ENCODE results near the gene FNDC8. TPM values are rescaled to one million over a fixed set of nuclear protein-coding genes. Genes with fewer than 3 reads are reported as not detected.
A peak's percentile ranks its signal among the peaks of the same experiment; 100 is the strongest.
"Not testable (repeated sequence)": the region's sequence is repeated elsewhere in the genome, so short reads cannot be mapped to it uniquely, and the experiment has no call there.

FNDC8 gene
- total RNA-seq, 1 donor from 2014 or later: not detected

- intact Hi-C loops (cut with micrococcal nuclease): loop anchor here (10.0 kb wide), 1 partner anchor 95 kb away; no protein-coding TSS in a partner anchor
- peak; percentile 20 for ATAC-seq
Measured at GRCh38 chr17:35089586-35090296, 31.7 kb upstream of the FNDC8 start.

GRCh38 chr17:35090707-35091106 lies 30.7 kb upstream of the FNDC8 start:
- ATAC-seq, DNase-seq: not testable (repeated sequence)
- intact Hi-C loops (cut with micrococcal nuclease): loop anchor here (10.0 kb wide), 1 partner anchor 96 kb away; no protein-coding TSS in a partner anchor

More at GRCh38 chr17:35089586-35090296, 31.7 kb upstream of the FNDC8 start:
- no peak for DNase-seq

GRCh38 chr17:35094902-35095301 lies 26.5 kb upstream of the FNDC8 start:
- ATAC-seq (peak; percentile 33), DNase-seq (no peak)
- intact Hi-C loops (cut with micrococcal nuclease): loop anchor here (10.0 kb wide), 1 partner anchor 100 kb away; no protein-coding TSS in a partner anchor

- DNase-seq: no peak
- ATAC-seq: no peak
- intact Hi-C loops (cut with micrococcal nuclease): loop anchor here (10.0 kb wide), 1 partner anchor 101 kb away; no protein-coding TSS in a partner anchor
Measured at GRCh38 chr17:35095741-35096140, 25.7 kb upstream of the FNDC8 start.

- no peak for ATAC-seq
Measured at GRCh38 chr17:35097776-35098175, 23.6 kb upstream of the FNDC8 start.

GRCh38 chr17:35099908-35100307 lies 21.5 kb upstream of the FNDC8 start:
- no peak for ATAC-seq
- intact Hi-C loops (cut with micrococcal nuclease): loop anchor here (10.0 kb wide), 1 partner anchor 105 kb away; no protein-coding TSS in a partner anchor

More at GRCh38 chr17:35097776-35098175, 23.6 kb upstream of the FNDC8 start:
- intact Hi-C loops (cut with micrococcal nuclease): loop anchor here (10.0 kb wide), 1 partner anchor 103 kb away; no protein-coding TSS in a partner anchor
- no peak for DNase-seq

GRCh38 chr17:35101036-35101435 lies 20.4 kb upstream of the FNDC8 start:
- ATAC-seq: no peak
- no peak for DNase-seq
- intact Hi-C loops (cut with micrococcal nuclease): no loop called here

More at GRCh38 chr17:35099908-35100307, 21.5 kb upstream of the FNDC8 start:
- no peak for DNase-seq

GRCh38 chr17:35101725-35102124 lies 19.7 kb upstream of the FNDC8 start:
- DNase-seq (no peak), ATAC-seq (no peak)
- intact Hi-C loops (cut with micrococcal nuclease): no loop called here

GRCh38 chr17:35103271-35103670 lies 18.1 kb upstream of the FNDC8 start:
- DNase-seq: no peak
- ATAC-seq: no peak
- intact Hi-C loops (cut with micrococcal nuclease): no loop called here

- DNase-seq: no peak
- intact Hi-C loops (cut with micrococcal nuclease): no loop called here
Measured at GRCh38 chr17:35104844-35105450, 16.5 kb upstream of the FNDC8 start.

GRCh38 chr17:35110791-35111190 lies 10.6 kb upstream of the FNDC8 start:
- not testable (repeated sequence) for DNase-seq, ATAC-seq
- intact Hi-C loops (cut with micrococcal nuclease): loop anchor here (10.0 kb wide), 1 partner anchor 106 kb away; no protein-coding TSS in a partner anchor

More at GRCh38 chr17:35104844-35105450, 16.5 kb upstream of the FNDC8 start:
- no peak for ATAC-seq

- ATAC-seq (no peak), DNase-seq (no peak)
- intact Hi-C loops (cut with micrococcal nuclease): loop anchor here (5.0 to 10.0 kb wide), 2 partner anchors 112 to 575 kb away; no protein-coding TSS in a partner anchor
Measured at GRCh38 chr17:35116845-35117244, 4.6 kb upstream of the FNDC8 start.

- intact Hi-C loops (cut with micrococcal nuclease): loop anchor here (5.0 to 10.0 kb wide), 2 partner anchors 113 to 576 kb away; no protein-coding TSS in a partner anchor
- DNase-seq (no peak), ATAC-seq (no peak)
Measured at GRCh38 chr17:35117984-35118383, 3.4 kb upstream of the FNDC8 start.

- ATAC-seq (peak; percentile 98), DNase-seq (peak; percentile 88)
- intact Hi-C loops (cut with micrococcal nuclease): loop anchor here (5.0 to 10.0 kb wide), 2 partner anchors 115 to 577 kb away; no protein-coding TSS in a partner anchor
Measured at GRCh38 chr17:35119370-35120165, 1.8 kb upstream of the FNDC8 start, which contains the start of gene RAD51D. TSS of gene RAD51D (minus strand) at chr17:35119860. CDS start at chr17:35119613, 247 bp downstream.

- peak; percentile 91 for ATAC-seq
- intact Hi-C loops (cut with micrococcal nuclease): no loop called here
- no peak for DNase-seq
Measured at GRCh38 chr17:35127751-35128514, 6.5 kb downstream of the FNDC8 start.

- intact Hi-C loops (cut with micrococcal nuclease): no loop called here
- no peak for DNase-seq
- no peak for ATAC-seq
Measured at GRCh38 chr17:35129154-35129972, 7.9 kb downstream of the FNDC8 start.

GRCh38 chr17:35129973-35130351 lies 8.5 kb downstream of the FNDC8 start:
- intact Hi-C loops (cut with micrococcal nuclease): no loop called here
- ATAC-seq (no peak), DNase-seq (no peak)
